GM21367 (cell line): ENCODE data around the gene SPTA1.
"Not testable (repeated sequence)": the region's sequence is repeated elsewhere in the genome, so short reads cannot be mapped to it uniquely, and the experiment has no call there.

Source experiments
- ATAC-seq: cut with Tn5 transposase; IDR thresholded peaks from one replicate; pipeline ENCODE4 v1.9.1; 2021; ENCODE audit not compliant: unreplicated experiment

SPTA1 gene

DNA sequence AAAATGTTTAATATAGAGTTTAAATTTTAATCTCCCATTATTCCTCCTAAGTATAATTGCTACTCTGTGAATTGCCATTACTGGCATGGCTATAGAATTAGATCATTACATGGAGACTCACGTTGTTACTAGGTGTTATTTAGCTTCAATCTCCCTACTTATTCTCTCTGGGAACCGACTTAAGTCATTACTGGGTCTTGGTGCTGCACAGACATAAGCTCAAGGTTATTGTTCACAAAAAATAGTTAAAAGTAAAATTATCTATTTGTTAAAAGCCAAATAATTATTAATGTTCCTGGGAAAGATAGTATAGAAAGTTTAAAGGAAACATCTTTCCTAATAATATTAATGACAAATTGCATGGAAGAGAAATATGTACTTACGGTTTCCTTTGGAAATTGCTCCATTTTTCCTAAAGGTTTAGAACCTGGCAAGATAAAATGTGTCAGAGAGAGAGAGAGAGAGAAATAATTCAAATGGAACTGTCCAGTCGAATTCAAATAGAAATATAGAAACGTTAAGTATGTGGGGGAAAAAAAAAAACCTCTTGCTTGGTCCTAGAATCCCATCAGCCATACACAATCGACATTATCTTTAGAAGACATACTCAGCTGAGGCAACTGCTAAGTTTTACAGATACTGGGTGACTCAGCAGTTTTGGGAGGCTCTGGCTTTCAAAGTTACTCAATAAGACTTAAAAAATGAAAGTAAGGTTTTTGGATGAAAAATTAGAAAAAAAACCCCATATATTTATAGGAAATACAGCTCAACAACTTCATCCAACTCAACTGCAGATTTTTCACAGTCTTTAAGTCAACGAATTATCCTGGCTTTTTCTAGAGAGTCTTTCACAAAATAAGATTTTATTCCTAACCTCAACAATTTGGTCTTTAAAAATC is at the start of gene SPTA1:
TSS of gene SPTA1 (minus strand) at position 605 of the 899 bp plus-strand sequence. CDS start at position 407, 198 bp downstream.
- ATAC-seq, result no peak

DNA sequence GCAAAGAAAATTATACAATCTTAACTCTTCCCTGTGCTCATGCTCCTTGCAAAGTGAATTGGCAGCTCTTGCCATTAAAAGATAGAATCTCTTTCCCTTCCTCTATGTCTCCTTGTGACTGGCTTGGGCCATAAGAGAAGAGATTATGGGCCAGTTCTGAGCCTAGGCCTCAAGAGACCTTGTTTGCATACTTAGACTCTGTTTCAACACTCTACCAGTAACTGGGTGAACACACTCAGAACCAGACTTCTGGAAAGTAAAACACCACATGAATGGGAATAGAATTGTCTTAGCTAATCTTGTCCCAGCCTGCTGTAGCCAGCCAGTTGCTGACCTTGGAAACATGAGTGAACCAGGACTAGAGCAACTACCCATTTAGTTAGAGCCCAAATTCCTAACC is 49.3 kb upstream of the SPTA1 start:
- no peak for ATAC-seq

DNA sequence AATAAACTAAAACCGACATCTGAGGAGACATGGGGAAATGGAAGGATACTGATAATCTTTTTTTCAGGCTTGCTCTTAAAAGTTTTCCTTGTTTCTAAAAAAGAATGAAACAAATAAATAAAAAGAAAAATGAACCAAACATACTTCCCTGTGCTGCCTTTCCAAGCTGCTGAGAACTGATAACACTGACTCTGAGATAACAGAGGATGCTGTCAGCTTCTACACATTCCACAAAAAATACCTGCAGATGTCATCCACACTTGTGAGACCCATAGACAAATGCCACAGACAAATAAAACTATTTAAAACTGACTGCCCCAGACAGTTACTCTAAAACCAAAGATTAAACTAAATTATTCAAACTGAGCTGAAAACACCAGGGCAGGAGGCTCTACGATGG is 46.0 kb upstream of the SPTA1 start:
- no peak for ATAC-seq

DNA sequence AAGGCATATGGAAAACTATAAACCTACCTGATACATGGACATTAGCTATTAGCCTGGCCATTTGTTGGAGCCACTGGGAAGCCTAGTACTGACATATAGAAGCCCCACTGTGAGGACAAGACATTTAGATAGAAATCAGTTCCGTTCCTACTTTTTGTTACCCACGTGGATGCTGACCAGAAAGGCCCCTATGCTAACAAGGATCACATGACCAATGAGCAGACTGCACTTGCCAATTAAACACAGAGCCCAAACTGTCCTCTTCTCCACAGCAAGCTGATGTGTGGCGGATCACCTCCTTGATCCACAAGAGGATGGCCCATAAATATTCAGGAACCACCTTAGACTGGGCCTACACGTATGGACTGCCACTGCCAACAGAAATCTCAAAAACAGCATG is 45.2 kb upstream of the SPTA1 start:
- no peak for ATAC-seq

DNA sequence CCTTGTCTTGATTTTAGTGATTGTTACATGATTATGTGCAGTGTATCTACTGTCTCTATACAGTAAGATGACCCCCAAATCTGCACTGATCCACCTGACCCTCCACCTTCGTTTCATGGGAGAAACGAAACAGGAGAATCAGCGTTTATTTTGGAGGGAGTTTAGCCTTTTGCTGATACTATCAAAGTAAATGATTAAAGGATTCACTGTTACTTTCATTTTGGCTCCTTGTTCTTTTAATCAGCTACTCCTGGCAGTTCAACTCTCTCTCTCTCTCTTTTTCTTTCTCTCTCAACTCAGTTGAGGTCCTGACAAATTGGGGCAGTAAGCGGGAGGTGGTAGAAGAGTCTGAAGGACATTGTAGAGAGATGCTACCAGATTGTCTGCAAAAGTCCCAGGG is 43.9 kb upstream of the SPTA1 start:
- no peak for ATAC-seq

DNA sequence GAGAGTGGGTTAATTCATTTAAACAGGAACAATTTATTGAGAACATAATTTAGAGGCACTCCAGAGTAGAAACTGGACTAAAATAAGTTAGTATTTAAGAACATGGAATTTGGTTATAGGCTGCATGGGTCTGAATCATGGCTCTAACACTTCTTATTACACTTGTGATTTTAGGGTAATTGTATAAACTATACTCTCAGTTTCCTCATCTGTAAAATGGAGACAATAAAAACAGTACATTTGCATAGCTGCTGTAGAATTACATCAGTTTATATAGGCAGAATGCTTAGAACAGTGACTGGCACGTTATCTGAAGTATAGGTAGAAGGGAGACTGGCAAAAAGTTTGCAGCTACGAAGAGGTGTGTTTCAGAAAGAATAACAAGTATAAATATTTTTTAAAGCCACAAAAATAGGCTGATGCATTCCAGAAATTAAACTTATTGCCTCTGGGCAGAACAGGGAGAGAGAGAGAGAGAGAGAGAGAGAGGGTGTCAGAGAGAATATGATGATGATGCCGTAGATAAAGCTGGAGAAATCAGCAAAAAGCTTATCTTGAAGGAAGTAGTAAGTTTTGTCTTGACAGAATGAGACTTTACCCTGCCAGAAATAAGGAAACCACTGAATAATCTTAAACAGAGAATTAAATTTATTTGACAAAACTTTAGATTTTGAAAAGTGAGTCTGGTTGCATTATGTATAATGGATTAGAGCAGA is 42.2 kb upstream of the SPTA1 start:
- ATAC-seq, result no peak

DNA sequence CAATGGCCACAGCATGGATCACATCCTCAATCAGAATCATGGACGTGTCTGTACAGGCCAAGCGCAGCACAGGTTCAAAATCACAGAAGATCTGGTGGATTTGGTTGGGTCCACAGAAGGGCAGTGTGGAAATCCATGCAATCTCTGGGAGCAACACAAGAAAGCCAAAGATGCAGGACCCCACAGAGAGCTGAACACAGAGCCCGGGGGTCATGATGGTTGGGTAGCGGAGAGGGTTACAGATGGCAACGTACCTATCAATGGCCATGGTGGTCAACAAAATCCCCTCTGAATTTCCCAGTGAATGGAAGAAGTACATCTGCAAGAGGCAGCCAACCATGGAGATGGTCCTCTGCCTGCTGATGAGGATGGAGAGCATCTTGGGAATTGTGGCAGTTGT is 37.9 kb upstream of the SPTA1 start:
- no peak for ATAC-seq

DNA sequence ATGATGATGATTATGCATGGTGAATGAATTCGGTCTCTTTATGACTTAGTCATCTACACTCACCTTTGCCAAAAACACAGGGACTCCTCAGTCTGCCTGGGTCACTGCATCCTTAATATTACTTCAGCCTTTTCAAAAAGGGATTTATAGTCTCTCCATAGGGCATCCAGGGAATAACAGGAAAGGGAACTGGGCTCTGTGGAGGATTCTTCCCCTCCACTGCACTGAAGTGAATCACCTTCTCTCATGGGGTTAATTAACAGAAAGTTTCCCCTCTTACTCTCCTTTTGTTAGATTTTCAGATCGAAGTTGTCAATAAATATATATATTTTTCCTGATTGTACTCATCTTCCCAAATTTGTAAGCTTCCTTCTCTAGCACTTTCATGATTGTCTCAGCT is 34.1 kb upstream of the SPTA1 start, which contains the start of gene OR6K3:
TSS of gene OR6K3 (minus strand) at position 101 of the 400 bp plus-strand sequence. CDS start 2,605 bp downstream, outside the sequence.
- ATAC-seq, result no peak

DNA sequence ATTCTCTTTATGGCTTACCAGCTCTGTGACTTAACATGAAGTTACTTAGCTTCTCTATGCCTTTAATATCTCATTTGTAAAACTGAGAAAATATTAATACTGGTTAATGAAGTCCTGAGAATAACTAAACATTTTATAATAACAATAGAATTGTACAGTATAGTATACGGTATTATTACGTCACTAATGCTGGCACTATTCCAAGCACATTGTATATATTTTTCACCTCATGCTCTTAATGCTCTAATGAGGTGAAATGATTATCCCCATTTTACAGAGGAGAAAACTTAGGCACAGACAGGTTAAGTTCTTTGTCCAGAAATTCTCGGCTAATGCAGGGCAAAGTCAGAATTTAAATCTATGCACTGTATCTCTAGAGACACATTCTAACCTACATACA is 33.1 kb upstream of the SPTA1 start:
- no peak for ATAC-seq

DNA sequence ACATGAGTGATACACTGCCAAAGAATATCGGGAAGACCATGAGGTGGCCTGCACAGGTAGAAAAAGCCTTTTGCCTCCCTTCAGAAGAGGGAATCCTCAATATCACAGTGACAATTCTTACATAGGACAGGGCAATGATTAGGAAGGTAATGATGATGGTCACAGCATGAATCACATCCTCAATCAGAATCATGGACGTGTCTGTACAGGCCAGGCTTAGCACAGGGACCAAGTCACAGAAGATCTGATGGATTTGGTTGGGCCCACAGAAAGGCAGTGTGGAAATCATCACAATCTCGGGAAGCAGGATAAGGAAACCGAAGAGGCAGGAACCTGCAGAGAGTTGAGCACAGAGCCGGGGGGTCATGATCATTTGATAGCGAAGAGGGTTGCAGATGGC is 30.8 kb upstream of the SPTA1 start:
- ATAC-seq, result no peak

DNA sequence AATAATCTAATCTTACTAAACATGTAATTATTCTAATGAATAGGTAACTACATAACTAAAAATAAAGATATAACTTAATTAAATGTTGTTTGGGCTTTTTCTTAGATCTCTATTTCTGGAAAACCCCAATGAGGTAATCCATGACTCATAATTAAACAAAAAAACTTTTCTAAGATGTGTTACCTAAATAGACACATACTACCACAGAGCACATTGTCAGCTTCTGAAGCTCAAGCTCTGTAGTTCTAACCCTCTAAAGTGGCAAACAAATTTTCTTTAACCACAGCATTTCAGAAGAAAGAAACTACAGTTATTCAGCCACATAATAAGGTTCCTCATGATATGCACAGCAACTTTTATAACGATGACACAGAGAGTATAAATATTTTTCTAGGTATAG is 29.8 kb upstream of the SPTA1 start:
- ATAC-seq, result no peak

DNA sequence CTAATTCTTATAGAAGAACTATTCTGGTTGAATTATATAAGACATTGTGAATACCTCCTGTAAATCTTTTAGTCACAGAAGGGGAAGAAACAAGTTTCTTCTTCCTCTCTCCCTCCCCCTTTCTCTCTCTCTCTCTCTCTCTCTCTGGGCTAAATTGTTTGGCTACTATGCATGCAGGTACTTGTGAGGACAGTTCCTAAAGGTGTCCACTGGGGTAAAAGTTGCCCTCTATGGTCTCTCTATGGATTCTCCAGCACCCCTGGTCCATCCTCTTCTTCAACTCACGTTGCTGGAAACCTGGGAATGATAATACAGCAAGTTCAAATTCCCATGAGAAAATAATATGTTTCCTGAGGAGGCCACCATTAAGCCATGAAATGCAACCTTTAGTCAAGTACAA is 28.2 kb upstream of the SPTA1 start:
- ATAC-seq, result no peak

DNA sequence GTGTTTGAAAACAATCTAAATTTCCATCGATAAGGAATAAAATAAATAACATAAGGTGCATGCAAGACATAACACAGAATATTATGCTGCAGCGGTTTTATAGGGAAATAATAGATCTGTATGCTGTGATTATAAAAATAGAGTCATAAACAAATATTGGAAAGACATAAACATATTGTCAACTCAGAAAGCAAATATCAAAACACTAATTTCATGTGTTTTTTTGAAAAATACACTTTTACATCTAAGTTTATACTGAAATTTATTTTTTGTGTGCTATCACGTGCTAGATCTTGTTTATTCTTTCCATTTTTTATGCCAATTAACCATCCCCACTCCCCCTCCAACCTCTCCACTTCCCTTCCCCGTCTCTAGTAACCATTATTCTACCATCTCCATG is 24.6 kb upstream of the SPTA1 start:
- ATAC-seq, result no peak

DNA sequence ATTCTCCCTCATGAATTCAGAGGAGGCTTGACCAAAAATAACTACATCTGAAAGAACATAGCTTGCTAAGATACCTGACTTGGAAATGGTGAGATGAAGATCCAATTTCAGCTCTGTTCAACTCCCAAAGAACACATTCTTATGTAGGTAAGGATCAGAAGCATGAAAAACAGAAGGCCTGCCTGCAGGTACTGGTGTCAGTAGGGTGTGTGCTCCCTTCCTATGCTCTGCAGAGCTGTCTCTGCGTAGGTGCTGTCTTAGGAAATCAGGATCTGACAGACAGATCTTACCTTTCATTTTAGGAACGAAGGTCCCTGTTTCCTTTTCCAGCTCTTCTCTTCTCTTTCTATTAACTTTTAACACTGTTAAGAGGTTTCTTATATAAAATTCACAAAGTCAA is 19.6 kb upstream of the SPTA1 start:
- ATAC-seq, result no peak

DNA sequence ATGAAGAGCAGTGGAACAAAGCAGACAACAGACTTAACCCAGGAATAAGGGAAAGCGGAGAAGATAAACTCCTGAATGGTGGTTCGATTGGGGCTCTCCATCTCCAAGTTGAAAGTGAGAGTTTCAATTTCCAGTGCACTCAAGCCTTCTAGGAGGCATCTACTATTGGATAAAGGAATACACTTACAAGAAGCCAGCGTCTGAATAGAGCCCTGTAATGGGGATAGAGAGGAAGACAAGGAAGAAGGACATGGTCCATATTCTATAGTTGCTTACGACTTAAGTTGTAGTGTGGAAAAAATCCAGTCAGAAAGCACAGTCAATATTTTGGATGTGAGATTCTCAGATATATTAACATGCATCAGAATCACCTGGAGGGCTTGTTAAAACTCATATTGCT is 14.0 kb upstream of the SPTA1 start, which contains the start of gene OR6K2:
TSS of gene OR6K2 (minus strand) at position 101 of the 400 bp plus-strand sequence. CDS start at position 101, 0 bp downstream.
- no peak for ATAC-seq

DNA sequence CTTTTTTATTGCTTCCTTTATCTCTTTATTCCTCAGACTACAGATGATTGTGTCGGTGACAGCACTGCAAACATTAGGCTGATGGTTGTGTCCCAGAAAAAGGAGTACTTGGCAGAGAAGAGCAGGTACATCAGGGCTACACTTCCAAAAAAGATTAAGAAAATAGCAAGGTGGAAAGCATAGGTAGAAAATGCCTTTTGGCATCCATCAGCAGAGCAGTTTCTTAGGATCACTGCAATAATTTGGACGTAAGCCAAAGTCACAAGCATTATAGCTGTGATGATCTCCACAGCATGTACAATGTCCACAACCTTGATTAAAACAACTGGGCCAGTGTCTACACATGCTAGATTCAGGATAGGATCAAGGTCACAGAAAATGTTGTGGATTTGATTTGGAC is 8.1 kb upstream of the SPTA1 start:
- ATAC-seq, result no peak

DNA sequence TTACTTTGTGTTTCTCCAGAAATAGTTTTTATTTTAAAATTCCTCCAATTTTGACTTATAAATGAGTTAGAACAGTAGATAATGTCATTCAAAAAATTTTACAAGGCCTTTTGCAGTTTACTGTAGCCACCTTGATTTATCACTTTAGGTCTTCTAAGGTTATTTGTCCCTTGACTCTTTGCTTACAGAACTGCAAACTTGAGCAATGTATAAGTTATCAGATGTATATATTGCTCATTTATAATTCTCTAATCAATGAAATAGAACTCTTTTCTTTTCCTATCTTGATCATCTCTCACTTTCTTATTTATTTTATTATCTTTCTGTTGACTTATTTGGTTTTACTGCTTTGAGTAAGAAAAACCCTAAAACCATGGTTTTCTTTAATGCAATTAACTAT is 5.8 kb upstream of the SPTA1 start:
- no peak for ATAC-seq

DNA sequence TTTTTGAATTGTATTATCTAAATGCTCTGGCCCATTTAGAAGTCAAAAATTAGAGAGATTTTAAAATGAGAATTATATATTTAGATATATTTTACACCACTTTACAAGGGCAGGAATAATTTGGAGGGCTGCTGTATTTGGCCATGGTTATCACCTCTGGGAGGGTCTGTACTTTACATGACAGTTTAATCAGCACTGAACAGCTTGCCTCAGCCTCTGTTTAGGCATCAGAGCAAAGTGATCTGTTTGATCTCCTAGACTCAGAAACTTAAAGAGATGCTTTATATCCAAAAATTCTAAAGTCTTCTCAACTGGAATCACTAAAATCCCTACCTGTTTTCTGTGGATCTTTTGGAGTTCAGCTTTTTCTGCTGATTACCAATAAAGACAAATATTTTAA is 5.4 kb upstream of the SPTA1 start:
- no peak for ATAC-seq

DNA sequence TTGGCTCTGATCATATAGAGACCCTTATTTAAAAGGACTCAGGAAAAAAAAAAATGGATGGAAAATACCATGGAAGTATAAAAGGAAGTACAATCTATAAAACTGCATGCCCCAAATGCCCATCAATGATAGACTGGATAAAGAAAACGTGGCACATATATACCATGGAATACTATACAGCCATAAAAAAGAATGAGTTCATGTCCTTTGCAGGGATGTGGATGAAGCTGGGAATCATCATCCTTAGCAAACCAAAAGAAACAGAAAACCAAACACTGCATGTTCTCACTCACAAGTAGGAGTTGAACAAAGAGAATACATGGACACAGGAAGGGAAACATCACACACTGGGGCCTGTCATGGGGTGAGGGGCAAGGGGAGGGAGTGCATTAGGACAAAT is 4.6 kb upstream of the SPTA1 start:
- not testable (repeated sequence) for ATAC-seq

DNA sequence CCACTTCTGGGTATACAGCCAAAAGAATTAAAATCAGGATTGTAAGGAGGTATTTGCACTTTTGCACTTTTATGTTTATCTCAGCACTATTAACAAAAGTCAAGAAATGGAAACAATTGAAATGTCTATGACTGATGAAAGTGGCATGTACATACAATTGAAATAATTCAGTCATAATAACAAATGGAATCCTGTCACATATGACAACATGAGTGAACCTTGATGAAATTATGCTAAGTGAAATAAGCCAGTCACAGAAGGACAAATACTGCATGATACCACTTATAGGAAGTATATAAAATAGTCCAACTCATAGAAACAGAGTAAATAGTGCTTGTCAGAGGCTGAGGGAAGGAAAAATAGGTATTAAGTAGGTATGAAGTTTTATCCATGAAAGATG is 3.4 kb upstream of the SPTA1 start:
- no peak for ATAC-seq

DNA sequence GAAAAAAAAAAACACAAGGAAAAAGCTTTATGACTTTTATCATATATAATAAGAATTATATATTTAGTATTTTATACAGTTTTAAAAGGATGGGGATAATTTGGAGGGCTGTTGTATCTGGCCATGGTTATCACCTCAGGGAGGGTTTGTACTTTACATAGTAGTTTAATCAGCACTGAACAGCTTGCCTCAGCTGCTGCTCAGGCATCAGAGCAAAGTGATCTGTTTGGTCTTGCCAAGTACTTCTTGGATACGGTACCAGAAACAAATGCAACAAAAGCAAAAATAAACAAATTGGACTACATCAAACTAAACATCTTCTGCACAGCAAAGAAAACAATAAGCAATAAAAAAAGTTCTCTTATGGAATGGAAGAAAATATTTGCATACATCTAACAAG is 2.6 kb upstream of the SPTA1 start:
- no peak for ATAC-seq

DNA sequence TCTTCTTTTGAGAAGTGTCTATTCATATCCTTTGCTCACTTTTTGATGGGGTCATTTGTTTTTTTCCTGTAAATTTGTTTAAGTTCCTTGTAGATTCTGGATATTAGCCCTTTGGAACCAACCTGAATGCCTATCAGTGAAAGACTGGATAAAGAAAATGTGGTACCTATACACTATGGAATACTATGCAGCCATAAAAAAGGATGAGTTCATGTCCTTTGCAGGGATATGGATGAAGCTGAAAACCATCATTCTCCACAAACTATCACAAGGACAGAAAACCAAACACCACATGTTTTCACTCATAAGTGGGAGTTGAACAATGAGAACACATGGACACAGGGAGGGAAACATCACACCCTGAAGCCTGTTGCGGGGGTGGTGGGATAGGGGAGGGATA is 1.8 kb upstream of the SPTA1 start:
- ATAC-seq, result not testable (repeated sequence)
